Pancreas (tissue), 10 donors: ENCODE results near the gene DNAL1. TPM values are rescaled to one million over a fixed set of nuclear protein-coding genes. Genes with fewer than 3 reads are reported as not detected.

Experiments used
- ATAC-seq, 4 donors: fragments of 200-7000 bp; cut with Tn5 transposase; one replicate each; pipeline versions ENCODE4 v1.8.0 to v1.9.1; 2020; ENCODE audit warnings: mild to moderate bottlenecking in 4 of 4, moderate library complexity in 4 of 4
- DNase-seq, 6 donors: peaks; one replicate each; pipeline ENCODE4 v3.0.0-alpha.2; 2020
- FAIRE-seq: peaks from 2 replicates; lab custom pipeline; 2012; peaks lifted over from hg19 to GRCh38; lab: Jason Lieb, UNC
- H3K27ac ChIP-seq, 4 donors: fragments of 200-600 bp; sonication (generic); 1 replicate in 3 of 4; 2 replicates in 1 of 4; pipeline versions ENCODE4 v1.5.0 to v1.8.0; 2020
- H3K27me3 ChIP-seq, 4 donors: fragments of 200-600 bp; one replicate each; pipeline ENCODE4 v1.8.0; 2021
- H3K36me3 ChIP-seq, 3 donors: fragments of 200-600 bp; sonication (generic) in 1 of 3; one replicate each; pipeline versions ENCODE4 v1.5.0 to v1.8.0; 2020 to 2021
- H3K4me1 ChIP-seq, 3 donors: fragments of 200-600 bp; one replicate each; pipeline ENCODE4 v1.8.0; 2021
- H3K4me3 ChIP-seq, 4 donors: fragments of 200-600 bp; sonication (generic) in 2 of 4; one replicate each; pipeline versions ENCODE4 v1.5.0 to v1.8.0; 2020 to 2021
- H3K9me3 ChIP-seq, 4 donors: fragments of 200-600 bp; one replicate each; pipeline ENCODE4 v1.8.0; 2021
- WGBS, 2 donors: extraction: QIAGEN DNeasy Blood & Tissue Kit; methylation state at CpG; one replicate each; pipeline ENCODE4 v1.1.7; 2013; 5-methylcytosine and 5-hydroxymethylcytosine counted together
- intact Hi-C, 3 donors: fragments of 100-400 bp; cut with DNase I; formaldehyde crosslinking; loops; one replicate each; pipeline versions ENCODE4 v1.11.1 to v1.14.2; 2022
- polyA plus RNA-seq, 2 donors: library from polyadenylated mRNA; stranded (reverse); fragments of 200-250 nt; gene quantifications; one replicate each; pipeline ENCODE4 v1.2.3, GENCODE V29; 2013
- total RNA-seq, 6 donors: library from RNA; stranded (reverse); fragmentation: NEBNext Ultra II Directional in 4 of 6; extraction: Animal tissue kit (Norgen Biotek cat#: 25700) in 4 of 6; gene quantifications; one replicate each; pipeline versions ENCODE4 v1.2.1 to v1.2.4, GENCODE V29; 2021 to 2023
- TF ChIP-seq, protein P1 (sequence below), 4 donors: fragments of 200-600 bp; sonication (generic) in 3 of 4; IDR thresholded peaks; one replicate each; pipeline versions ENCODE4 v1.5.0 to v1.8.0; 2021; ENCODE audit warnings: antibody characterized with exemption in 4 of 4
- donor health status: healthy with polysubstance abuse.
- donor health status: DM: no; HTN: no; CAD: no; lungs with moderate emphysema.
- donor health status: DM: no; HTN: no; CAD: no.
- donor health status: control.
- donor health status: control.
- donor health status: Bipolar disorder and iron deficiency.
- donor health status: DM: yes; HTN: yes; CAD: no.
- donor health status: DM: no; HTN: no; CAD: no.
- donor health status: DM: no; HTN: no; CAD: no.
- donor health status: DM: yes; HTN: yes; CAD: no.

Gene DNAL1
- total and polyA plus RNA-seq, 8 donors: 3.2 to 9.2 (median 5.2) TPM

GRCh38 chr14:73727166-73727565, 82.4 kb downstream of the DNAL1 start:
- ATAC-seq (no peak), FAIRE-seq (no peak), DNase-seq (peak in 1 of 6 donors; percentile 60)
- H3K27me3 ChIP-seq: no peaks in the 10 kb centered on the region
- TF ChIP-seq, protein P1, sequence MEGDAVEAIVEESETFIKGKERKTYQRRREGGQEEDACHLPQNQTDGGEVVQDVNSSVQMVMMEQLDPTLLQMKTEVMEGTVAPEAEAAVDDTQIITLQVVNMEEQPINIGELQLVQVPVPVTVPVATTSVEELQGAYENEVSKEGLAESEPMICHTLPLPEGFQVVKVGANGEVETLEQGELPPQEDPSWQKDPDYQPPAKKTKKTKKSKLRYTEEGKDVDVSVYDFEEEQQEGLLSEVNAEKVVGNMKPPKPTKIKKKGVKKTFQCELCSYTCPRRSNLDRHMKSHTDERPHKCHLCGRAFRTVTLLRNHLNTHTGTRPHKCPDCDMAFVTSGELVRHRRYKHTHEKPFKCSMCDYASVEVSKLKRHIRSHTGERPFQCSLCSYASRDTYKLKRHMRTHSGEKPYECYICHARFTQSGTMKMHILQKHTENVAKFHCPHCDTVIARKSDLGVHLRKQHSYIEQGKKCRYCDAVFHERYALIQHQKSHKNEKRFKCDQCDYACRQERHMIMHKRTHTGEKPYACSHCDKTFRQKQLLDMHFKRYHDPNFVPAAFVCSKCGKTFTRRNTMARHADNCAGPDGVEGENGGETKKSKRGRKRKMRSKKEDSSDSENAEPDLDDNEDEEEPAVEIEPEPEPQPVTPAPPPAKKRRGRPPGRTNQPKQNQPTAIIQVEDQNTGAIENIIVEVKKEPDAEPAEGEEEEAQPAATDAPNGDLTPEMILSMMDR (IDR thresholded peaks at IDR 0.05): no peak
- H3K4me1 ChIP-seq: no peaks in the 10 kb centered on the region
- no peaks in the 10 kb centered on the region for H3K9me3 ChIP-seq
- peaks cover 14 to 56% (median 22%) of the 10 kb centered on the region in 3 donors for H3K36me3 ChIP-seq
- no peak overlapping the region for H3K27ac ChIP-seq
- intact Hi-C loops: loop anchor here in 2 of 3 donors (5.0 kb wide), 1 partner anchor 100 kb away; no protein-coding TSS in a partner anchor
- no peak overlapping the region for H3K4me3 ChIP-seq
- 91 to 97% methylated on average over 7 of the region's 7 CpGs for WGBS, 2 donors

DNA sequence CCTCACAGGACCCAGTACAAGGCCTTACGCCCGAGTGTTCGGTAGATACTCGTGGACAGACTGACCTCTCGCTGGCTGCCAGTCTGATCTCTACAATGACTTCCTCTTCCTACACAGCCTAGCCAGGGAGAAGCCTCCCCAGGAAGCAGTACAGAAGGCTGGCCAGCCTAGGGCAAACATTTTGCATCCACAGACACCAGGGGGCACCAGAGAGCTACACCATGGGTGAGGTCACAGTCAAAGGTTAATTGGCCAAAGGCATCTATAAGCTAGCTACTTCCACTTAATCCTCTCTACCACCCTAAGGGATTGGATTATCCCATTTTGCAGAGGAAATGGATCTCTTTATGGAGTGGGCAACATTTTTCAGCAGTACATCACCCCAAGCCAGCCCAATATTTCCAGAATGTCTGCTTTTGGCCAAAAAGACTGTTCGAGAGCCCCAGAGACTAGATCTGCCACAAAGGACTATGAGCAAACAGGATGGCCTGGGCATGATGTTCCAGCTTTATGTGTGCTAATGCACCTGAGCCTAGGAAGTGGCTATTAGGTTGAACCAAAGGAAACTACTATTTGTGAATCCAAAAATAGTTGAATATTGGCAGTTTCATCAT, 84.0 kb downstream of the DNAL1 start:
- DNase-seq (peak; percentile 72 to 93 (median 88)), FAIRE-seq (no peak), ATAC-seq (peak; percentile 84 to 92 (median 88))
- Histone ChIP-seq H3K9me3 (no peaks in the 10 kb centered on the region), H3K4me3 (no peak overlapping the region), H3K27me3 (no peaks in the 10 kb centered on the region), H3K36me3 (peaks cover 13 to 40% (median 14%) of the 10 kb centered on the region in 3 donors), H3K4me1 (no peaks in the 10 kb centered on the region), H3K27ac (peak overlapping the region in 1 of 4 donors; percentile 41)
- WGBS, 2 donors: 19 to 26% methylated on average over 6 of the region's 6 CpGs
- TF ChIP-seq, protein P1 (IDR thresholded peaks at IDR 0.05): peak; percentile 90 to 92 (median 91)
- intact Hi-C loops: loop anchor here in 2 of 3 donors (5.0 kb wide), 1 partner anchor 98 kb away; no protein-coding TSS in a partner anchor

- DNase-seq: peak in 1 of 6 donors; percentile 22
- TF ChIP-seq, protein P1 (IDR thresholded peaks at IDR 0.05): no peak
- Histone ChIP-seq H3K9me3 (no peaks in the 10 kb centered on the region), H3K4me3 (no peak overlapping the region), H3K27me3 (no peaks in the 10 kb centered on the region), H3K4me1 (no peaks in the 10 kb centered on the region), H3K36me3 (peaks cover 13 to 35% (median 14%) of the 10 kb centered on the region in 3 donors), H3K27ac (no peak overlapping the region)
- 93% methylated on average over 23 of the region's 23 CpGs for WGBS, 2 donors
- ATAC-seq: no peak
- no peak for FAIRE-seq
- intact Hi-C loops: loop anchor here in 2 of 3 donors (5.0 kb wide), 1 partner anchor 98 kb away; no protein-coding TSS in a partner anchor
These were observed 84.9 kb downstream of the DNAL1 start for GRCh38 chr14:73729556-73730265.

GRCh38 chr14:73731111-73731510, 86.3 kb downstream of the DNAL1 start:
- H3K9me3 ChIP-seq: no peaks in the 10 kb centered on the region
- peaks cover 9 to 36% (median 11%) of the 10 kb centered on the region in 3 donors for H3K36me3 ChIP-seq
- intact Hi-C loops: no loop called here
- FAIRE-seq (no peak), ATAC-seq (peak in 2 of 4 donors; percentile 46 to 62), DNase-seq (peak in 1 of 6 donors; percentile 7)
- no peaks in the 10 kb centered on the region for H3K27me3 ChIP-seq
- no peak overlapping the region for H3K4me3 ChIP-seq
- WGBS, 2 donors: 33 to 45% methylated on average over 3 of the region's 3 CpGs
- H3K4me1 ChIP-seq: no peaks in the 10 kb centered on the region
- TF ChIP-seq, protein P1 (IDR thresholded peaks at IDR 0.05): no peak
- no peak overlapping the region for H3K27ac ChIP-seq
